GM18519 (cell line): ENCODE data around the gene NRP2.
A peak's percentile ranks its signal among the peaks of the same experiment; 100 is the strongest.

Experiments used
- ATAC-seq: cut with Tn5 transposase; IDR thresholded peaks from one replicate; pipeline ENCODE4 v1.9.1; 2021; ENCODE audit warnings: mild to moderate bottlenecking, moderate library complexity; ENCODE audit not compliant: unreplicated experiment, low FRiP score

The NRP2 gene, protein sequence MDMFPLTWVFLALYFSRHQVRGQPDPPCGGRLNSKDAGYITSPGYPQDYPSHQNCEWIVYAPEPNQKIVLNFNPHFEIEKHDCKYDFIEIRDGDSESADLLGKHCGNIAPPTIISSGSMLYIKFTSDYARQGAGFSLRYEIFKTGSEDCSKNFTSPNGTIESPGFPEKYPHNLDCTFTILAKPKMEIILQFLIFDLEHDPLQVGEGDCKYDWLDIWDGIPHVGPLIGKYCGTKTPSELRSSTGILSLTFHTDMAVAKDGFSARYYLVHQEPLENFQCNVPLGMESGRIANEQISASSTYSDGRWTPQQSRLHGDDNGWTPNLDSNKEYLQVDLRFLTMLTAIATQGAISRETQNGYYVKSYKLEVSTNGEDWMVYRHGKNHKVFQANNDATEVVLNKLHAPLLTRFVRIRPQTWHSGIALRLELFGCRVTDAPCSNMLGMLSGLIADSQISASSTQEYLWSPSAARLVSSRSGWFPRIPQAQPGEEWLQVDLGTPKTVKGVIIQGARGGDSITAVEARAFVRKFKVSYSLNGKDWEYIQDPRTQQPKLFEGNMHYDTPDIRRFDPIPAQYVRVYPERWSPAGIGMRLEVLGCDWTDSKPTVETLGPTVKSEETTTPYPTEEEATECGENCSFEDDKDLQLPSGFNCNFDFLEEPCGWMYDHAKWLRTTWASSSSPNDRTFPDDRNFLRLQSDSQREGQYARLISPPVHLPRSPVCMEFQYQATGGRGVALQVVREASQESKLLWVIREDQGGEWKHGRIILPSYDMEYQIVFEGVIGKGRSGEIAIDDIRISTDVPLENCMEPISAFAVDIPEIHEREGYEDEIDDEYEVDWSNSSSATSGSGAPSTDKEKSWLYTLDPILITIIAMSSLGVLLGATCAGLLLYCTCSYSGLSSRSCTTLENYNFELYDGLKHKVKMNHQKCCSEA

DNA sequence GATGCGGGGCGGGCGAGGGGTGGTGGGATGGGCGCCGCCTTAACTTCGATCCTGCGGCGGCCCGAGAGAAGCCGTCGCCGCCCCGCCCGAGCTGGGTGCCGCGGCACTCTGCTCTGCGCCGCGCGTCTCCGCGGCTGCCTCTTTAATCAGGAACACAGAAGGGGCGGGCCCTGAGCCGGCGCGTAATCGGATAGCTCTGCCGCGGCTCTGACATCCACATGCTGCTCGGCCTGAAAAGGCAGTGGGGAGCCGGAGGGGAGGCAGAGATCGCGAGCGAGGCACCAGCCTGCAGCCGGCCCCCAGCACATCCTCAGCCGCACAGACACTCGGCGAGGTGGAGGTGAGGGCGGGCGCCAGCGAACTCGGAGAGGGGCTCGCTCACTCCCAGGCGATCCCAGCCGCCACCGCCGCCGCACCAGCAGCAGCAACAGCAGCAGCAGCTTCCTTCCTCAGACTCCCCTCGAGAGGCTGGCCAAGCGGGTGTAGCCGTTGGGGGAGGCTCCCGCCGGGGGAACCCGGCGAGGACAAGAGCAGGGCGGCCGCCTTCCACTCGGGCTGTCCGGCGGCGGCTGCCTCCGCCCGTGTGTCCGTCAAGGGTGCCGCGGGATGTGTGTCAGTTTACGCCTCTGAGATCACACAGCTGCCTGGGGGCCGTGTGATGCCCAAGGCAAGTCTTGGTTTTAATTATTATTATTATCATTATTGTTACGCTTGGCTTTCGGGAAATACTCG, at the start of gene NRP2:
TSS of gene NRP2 (plus strand) at position 263 of the 732 bp plus-strand sequence. CDS start 790 bp downstream, outside the sequence.
- peak; percentile 47 for ATAC-seq

DNA sequence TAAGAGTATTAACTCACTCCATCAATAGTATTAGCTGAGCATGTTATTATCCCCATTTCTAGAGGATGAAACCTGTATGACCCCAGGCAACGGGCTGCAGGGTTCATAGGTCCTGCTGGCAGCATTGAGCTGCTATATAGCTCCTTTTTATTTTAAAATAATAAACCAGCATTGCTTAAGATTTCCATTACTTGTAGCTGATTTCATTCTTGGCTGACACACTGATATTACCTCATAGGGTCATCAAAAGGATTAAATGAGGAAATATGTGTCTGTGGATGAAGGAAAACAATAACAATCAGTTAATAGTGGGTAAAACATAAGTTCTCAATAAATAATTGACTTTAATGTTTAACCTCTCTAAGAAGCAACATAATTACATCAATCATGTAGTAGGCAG, 48.3 kb upstream of the NRP2 start:
- ATAC-seq, result no peak

DNA sequence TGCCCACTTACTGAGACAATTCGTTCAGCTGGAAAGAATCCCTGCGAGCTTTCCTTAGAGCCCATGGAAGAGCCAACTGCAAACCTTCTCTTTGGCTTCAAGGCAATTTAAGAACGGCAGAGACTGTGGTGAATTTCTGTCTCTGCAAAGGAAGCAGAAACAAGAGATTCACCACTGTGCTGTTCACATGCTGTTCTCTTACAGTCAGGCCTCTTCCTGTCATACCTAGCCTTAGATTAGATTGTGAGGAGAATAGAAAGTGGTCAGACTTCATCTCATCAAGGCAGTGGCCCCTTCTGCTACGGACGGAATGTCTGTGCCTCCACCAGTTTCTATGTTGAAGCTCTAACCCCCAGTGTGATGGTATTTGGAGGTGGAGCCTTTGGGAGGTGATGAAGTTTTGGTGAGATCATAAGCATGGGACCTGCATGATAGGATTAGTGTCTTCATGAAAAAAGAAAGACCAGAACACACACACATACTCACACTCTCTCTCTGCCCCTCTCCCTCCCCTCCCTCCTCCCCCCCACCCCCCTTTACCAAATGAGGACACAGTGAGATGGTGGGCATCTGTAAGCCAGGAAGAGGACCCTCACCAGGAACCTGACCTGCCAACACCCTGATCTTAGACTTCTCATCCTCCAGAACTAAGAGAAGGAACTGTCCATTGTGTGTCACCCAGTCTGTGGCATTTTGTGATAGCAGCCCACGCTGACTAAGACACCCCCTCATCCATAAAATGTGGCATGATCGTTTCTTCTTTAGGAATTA, 45.6 kb upstream of the NRP2 start:
- no peak for ATAC-seq

DNA sequence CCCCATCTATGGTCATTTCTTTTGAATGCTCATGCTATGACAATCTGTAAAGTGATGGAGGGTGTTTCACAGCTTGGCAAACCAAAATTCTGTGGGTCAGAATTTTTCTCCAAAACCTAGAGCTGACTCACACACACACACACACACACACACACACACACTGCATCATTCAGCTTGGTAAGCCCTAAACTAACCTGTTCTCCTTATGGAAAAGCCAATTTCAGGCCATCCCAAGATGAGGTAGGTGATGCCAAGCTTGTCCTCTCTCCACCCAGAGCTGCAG, 45.0 kb upstream of the NRP2 start:
- no peak for ATAC-seq

DNA sequence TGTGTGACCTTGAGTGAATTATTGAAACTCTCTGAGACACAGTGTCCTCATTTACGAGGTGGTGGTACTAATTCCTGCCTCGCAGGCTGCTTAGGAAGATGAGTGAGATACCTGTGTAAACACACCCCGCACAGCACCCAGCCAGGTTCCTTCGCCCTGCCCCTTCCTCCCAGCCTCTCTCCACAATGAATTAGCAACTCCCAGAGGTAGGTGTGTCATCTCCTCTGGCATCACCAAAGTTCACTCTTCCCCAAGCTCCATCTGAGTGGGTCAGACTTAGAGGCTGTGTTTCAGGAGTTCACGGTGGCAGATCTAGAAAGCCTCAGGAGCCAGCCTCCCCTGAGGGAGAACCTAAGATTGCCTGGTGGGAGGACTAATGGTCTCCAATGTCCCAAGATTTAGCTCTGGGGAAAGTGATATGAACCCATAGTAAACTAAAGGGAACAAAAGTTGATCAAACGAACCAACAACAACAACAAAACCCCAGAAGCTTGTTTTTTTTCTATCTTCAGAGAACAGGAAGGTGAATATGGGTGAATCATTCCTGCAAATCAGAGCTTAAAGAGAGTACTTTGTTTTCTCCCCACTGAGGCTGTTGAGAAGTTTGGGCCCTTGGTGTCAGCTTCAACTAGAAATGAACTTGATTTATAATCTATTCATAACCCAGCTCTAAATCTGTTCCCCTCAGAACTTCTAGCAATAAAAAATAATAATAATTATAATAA, 44.4 kb upstream of the NRP2 start:
- ATAC-seq, result no peak

DNA sequence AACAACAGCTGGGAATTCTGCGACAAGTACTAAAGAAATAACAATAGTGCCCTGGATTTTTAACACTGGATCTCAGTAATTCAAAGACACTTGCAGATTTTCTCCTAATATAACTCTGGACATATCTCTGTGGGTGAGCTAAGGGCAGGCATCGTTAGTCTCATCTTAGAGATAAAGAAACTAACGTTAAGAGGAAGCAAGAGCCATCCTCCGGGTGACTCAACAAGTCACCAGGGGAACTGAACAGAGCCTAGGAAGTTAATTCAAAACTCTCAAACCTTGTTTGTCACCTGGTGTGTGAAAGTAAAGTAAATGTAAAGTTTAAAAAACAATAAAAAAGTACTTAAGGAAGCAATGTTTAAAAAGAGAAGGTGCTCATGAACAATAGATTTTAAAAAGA, 41.6 kb upstream of the NRP2 start:
- ATAC-seq, result peak; percentile 37

DNA sequence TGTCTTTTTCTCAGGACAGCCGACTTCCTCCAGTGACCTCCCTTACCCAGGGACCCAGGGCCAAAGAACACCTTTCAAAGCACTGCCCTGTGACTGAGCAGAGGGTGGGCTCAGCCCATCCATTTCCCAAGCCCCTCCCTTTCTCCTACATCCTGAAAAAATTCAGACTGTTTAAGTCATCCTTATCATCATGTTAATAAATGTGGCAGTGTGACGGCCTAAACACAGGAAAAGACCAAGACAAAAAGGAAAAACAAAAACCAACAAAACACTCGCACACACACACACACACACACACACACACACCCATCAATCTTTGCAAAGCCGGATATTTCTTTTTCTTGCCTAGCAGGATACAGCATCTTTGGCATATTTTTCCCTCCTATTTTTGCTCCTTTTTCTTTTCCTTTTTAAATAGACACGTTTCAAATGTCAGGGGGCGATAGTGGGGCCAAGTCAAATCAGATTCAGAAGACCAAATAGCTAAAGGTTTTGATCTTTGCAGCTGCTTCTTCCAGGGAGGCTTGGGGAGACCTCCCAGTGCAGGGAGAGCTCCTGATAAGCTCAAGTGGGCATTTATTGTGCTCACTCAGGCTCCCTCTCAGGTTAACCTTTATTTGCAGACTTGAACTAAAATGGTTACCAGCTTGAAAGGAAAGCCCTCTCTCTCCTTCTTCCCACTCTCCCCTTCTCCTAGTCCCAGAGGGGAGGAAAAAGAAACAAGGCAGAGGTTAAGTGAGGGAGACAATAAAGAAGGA, 39.5 kb upstream of the NRP2 start:
- ATAC-seq, result no peak

DNA sequence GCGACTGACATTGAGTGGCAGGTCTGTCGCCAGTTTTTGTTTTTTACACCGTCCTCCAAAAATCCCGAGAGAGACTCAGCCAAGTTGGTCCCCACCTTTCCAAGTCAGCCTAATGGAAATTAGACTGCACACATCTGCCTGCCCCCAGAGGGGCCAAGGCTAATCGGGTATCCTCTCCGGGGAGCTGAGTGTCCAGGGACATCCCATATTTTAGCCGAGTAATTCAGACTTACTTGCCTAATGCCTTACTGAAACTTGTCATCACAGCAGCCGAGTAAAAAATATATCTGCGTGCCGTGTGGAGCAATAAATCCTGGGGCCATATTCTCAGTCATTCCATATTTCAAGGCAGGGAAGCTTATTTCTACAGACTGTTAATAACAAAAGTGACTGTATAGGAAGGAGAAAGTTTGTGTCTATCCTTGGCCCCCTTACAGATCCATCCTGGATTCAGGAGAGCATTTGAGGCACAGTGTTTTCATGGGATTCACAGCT, 38.9 kb upstream of the NRP2 start:
- ATAC-seq, result no peak

DNA sequence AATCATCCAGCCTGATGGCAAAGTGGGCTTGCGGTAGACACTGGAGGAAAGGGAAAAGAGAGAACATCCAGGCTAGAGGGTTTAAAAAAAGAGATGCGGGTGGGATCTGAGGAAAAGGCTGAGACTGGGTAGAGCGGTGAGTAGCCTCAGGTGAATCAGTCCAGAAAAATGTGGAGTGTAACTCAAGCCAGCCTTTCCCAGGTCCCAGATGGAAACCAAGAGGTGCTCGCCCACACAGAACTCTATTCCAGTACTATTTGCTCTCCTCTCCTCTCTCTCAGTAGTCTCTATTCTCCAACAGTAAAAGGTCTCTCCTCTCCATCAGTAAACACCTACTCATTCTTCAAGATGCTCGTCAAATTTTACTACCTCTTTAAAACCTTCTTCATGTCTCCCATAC, 38.3 kb upstream of the NRP2 start:
- no peak for ATAC-seq

DNA sequence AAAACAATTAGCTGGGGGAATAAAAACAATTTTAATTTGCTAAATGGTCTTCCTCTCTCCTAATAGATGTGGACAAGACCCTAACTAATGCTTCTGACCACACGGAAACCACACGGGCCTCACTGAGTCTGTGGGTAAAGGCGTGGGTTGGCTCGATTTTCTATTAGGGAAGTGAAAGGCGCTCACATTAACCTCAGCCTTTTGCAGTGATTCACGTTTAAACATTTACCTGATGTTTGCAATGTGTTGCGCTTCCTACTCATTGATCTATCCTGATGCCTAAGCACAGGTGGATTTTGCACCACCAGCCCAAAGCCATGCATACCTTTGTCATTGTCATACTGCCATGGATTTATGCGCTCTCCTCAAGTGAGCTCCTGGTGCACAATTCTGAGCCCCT, 35.6 kb upstream of the NRP2 start:
- peak; percentile 93 for ATAC-seq

DNA sequence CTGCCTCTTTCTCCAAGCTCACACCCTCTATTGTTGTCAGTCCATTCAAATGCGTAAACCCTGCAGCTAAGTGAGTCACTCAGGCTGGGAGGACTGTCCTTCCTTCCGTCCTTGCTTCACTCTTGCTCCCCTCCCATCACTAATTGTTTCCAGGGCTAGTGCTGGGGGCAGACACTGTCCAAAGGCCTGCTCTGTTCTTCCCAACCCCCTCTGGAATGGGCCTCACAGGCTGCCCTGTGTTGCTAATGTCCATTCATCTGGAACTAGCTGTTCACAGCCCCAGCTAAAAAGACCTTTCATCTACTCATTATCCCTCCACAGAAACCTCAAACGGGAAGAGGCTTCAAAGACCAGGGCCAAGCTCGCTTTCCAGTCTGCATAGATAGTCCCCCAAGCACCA, 31.9 kb upstream of the NRP2 start:
- no peak for ATAC-seq

DNA sequence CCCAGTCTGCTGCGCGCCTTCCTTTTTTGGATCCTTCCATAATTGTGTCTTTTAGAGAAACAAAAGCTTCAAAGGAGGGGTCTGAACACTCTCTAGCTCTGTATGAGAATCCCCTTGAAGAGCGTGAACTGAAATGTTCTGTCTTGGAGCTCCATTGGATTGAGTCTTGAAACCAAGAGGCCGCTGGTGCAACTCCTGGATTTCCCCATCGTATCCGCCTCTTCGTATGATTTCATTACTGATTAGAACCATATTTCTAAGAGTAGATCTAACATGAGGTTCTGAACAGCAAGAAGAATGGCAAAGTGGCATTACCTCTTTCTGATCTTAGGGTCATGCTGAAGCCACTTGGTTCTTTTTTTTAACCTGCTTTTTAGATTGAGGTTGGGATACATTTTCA, 31.4 kb upstream of the NRP2 start:
- ATAC-seq, result no peak

DNA sequence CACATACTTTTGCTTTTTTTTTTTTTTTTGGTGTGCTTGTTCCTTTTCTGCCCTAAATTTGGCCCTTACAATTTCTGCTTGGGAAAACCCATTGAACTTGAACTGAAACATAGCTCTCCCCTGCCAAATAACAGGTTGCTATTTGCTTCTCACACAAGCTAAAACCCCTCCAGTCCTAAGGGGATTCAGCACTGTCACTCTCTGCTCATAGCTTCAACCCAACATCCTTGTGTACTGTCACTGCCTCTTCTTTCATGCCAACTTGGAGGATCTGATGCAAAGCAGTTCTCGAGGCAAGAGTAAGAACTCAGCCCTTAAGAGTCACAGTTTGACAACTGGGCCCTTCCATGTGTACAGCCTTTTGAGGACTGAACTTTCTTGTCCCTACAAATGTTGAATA, 30.6 kb upstream of the NRP2 start:
- no peak for ATAC-seq

DNA sequence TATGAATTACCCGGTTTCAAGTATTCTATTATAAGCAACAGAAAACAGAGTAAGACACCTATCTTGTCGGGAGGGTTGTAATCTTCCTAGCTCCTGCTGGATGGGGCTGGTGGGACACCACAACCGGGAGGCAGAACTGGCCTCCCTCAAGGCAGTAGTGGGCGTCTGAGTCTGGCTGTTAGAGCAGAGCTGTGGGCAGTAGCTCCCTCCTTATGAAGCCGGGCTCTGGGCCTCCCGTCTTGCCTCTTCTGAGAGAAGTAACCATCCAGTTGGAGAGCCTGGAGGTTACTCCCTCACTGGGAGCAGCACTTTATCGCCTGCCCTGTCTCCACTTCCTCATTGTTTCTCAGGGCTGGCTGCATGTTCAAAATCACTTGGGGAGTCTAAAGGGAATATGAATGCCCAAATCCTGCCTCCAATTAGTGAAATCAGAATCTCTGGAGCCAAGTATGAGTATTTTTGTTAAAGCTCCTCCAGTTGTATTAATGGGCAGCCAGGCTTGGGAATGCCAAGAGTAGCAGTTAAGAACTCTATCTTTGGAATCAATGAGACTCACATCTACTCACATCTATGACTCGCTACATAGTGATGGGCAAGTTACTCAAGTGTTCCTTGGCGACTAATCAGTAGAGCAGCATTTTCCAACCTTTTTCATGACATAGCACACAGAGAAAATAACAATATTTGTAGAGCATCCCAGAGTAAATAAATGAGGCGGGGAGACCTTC, 27.3 kb upstream of the NRP2 start:
- no peak for ATAC-seq

DNA sequence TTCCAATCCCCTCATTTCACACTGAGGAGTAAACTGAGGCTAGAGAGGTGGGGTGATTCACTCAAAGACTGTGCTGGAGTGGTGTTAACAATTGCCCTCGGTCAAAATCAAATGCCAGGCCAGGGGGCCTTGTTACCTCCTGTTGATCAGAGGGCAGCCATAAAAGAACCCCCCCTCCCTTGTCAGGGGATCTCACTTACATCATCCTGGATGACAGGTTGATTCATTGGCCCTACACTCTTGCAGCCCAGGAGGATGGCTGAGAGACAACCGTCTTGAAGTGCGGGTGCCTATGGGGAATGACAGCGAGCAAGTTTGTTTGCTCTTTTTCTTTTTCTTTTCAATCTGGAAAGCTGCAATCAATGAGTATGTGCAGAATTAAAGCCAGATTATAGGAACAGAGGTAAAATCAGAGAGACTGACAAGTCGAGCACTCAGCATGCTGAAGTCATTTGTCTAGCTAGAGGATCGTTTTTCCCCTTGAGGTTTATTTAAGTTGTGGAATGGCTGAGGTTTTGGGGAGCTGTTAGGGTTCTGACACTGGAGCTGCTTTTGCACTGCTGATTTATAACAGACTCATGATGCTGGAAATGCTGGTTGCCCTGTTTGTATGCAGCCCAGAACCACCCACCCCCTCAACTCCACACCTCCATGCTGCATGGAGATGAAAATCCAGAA, 26.4 kb upstream of the NRP2 start:
- no peak for ATAC-seq

DNA sequence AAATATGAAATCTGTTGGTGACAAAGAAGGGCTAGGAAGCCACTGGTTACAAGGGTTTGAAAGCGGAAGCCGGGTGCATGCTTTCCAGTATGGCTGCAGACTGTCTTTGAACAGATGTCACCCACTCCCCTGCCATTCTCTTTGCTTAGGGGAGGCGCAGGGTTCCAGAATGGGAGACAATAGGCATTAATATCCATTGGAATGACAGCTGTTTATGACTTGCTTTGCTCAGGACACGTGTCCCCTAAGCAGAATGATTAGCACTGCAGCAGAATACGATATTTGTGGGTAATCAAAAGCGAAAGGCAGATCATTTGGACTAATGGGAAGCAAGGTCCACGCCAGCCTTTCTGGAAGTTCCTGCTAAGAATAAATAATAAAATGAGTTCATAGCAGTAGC, 25.8 kb upstream of the NRP2 start:
- no peak for ATAC-seq

DNA sequence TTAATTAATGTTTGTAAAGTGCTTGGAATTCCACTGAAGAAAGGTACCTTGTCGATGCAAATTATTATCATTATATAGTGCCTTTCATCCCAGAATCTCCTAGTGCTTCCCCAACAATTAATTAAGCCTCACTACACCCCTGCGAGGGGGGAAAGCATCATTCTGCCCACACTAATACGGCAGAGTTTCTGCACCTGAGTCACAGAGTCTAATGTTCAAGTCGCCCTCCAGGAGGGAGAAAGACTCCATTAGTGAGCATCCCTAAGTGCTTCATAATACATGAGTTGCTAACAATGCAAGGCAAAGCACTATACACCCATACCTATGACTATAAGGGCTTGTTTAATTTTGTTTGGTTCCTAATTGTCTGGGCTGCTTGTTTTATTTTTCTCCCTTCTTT, 25.4 kb upstream of the NRP2 start:
- no peak for ATAC-seq

DNA sequence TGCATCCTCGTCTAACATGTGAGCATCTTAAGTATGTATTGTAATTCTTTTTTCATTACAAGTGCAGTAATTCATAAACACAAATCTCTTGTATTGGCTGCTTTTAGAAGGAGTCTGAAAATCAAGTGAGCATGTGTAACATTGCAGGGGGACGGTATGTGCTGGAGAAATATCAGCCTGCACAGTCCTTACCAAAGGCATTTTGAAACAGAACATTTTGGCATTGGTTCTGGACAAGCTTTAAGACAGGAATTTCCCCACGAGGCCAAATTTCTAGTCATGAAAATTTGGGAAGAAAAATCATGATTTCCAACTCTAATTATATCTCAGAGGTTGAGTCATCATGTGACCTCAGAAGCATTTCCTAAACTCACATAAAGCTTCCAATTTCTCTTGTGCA, 24.7 kb upstream of the NRP2 start:
- no peak for ATAC-seq
